Ovary (tissue), 3 donors: ENCODE data around the gene B3GALT5.

ENCODE experiments used
- CTCF ChIP-seq, 3 donors: fragments of 450-650 bp in 2 of 3; fragments of 200-600 bp in 1 of 3; IDR thresholded peaks; one replicate each; pipeline versions ENCODE4 v1.5.1 to v1.8.0; 2016 to 2022; ENCODE audit warnings: antibody characterized with exemption in 3 of 3, mild to moderate bottlenecking in 1 of 3
- EP300 ChIP-seq: sonication (generic); formaldehyde crosslinking; IDR thresholded peaks from one replicate; pipeline ENCODE4 v1.6.1; 2017; ENCODE audit warnings: antibody characterized with exemption
- donor health status: DM: no; HTN: no; CAD: no.

GRCh38 chr21:39612233-39613040 lies at the start of gene B3GALT5:
- no peak for TF ChIP-seq CTCF (IDR thresholded peaks at IDR 0.05)
- TF ChIP-seq EP300 = no peak
